A673 (cell line): ENCODE results near the gene PCBP3. TPM values are rescaled to one million over a fixed set of nuclear protein-coding genes. Genes with fewer than 3 reads are reported as not detected.

Experiments used
- BruUV-seq: library from RNA; stranded (reverse); fragments of 400-500 nt; replicated peaks from 2 replicates; lab custom pipeline; 2021; lab: Mats Ljungman, UMichigan
- CTCF ChIA-PET: fragments of 300-600 bp; sonication (Branson Sonifier 250); formaldehyde crosslinking; loops from one replicate; lab custom pipeline; 2022; ENCODE audit warnings: antibody characterized with exemption; lab: Charles Lee
- POLR2A ChIA-PET: fragments of 300-600 bp; sonication (Branson Sonifier 250); formaldehyde crosslinking; loops from one replicate; lab custom pipeline; 2022; ENCODE audit warnings: antibody characterized with exemption; ENCODE audit not compliant: low non-redundant PET; lab: Charles Lee
- DNase-seq: peaks from one replicate; pipeline ENCODE4 v3.0.0-alpha.2; 2015; ENCODE audit warnings: low spot score
- H3K27ac ChIP-seq: fragments of 200-600 bp; sonication (generic); 2 replicates; pipeline ENCODE4 v1.5.1; 2016; ENCODE audit warnings: mixed run types, low read depth, mild to moderate bottlenecking, mixed read lengths, antibody characterized with exemption, low read length; ENCODE audit not compliant: poor library complexity, severe bottlenecking
- H3K27me3 ChIP-seq: fragments of 200-600 bp; sonication (generic); replicated peaks from 2 replicates; pipeline ENCODE4 v1.6.1; 2017; ENCODE audit warnings: mixed run types, low read depth, mild to moderate bottlenecking, mixed read lengths, antibody characterized with exemption, low read length; ENCODE audit not compliant: insufficient read depth, poor library complexity
- H3K36me3 ChIP-seq: fragments of 200-600 bp; sonication (generic); 2 replicates; pipeline ENCODE4 v1.6.1; 2016; ENCODE audit warnings: mixed run types, mild to moderate bottlenecking, mixed read lengths, antibody characterized with exemption, low read length; ENCODE audit not compliant: insufficient read depth, poor library complexity, severe bottlenecking
- H3K4me1 ChIP-seq: fragments of 200-600 bp; sonication (generic); 2 replicates; pipeline ENCODE4 v1.6.1; 2017; ENCODE audit warnings: mixed run types, mild to moderate bottlenecking, mixed read lengths, antibody characterized with exemption, low read length; ENCODE audit not compliant: insufficient read depth, poor library complexity, severe bottlenecking
- H3K4me3 ChIP-seq: fragments of 200-600 bp; sonication (generic); 2 replicates; pipeline ENCODE4 v1.5.1; 2016; ENCODE audit warnings: low read depth, mixed run types, mild to moderate bottlenecking, mixed read lengths, low read length; ENCODE audit not compliant: poor library complexity, severe bottlenecking
- H3K9me3 ChIP-seq: fragments of 200-600 bp; sonication (generic); 2 replicates; pipeline ENCODE4 v1.6.1; 2016; ENCODE audit warnings: mixed run types, low read depth, mild to moderate bottlenecking, mixed read lengths, antibody characterized with exemption, low read length; ENCODE audit not compliant: poor library complexity, severe bottlenecking
- CTCF ChIP-seq: fragments of 300-800, 200-600 bp; sonication (generic); conservative IDR thresholded peaks from 2 replicates; pipeline ENCODE4 v1.5.1; 2017; ENCODE audit warnings: low read depth, mild to moderate bottlenecking, antibody characterized with exemption, low read length, moderate library complexity, mixed read lengths
- EZH2 ChIP-seq: fragments of 200-600 bp; sonication (generic); IDR thresholded peaks from 2 replicates; pipeline ENCODE4 v1.6.1; 2017; ENCODE audit warnings: borderline replicate concordance, low read depth, mild to moderate bottlenecking, mixed read lengths, antibody characterized with exemption, low read length; ENCODE audit not compliant: poor library complexity, severe bottlenecking
- intact Hi-C: fragments of 100-400 bp; cut with micrococcal nuclease; formaldehyde crosslinking; loops from one replicate; pipeline ENCODE4 v1.10.0; 2022; ENCODE audit not compliant: unreplicated experiment
- total RNA-seq: library from RNA; stranded (reverse); gene quantifications from 2 replicates; pipeline ENCODE4 v1.2.3, GENCODE V29; 2021

Gene PCBP3
- total RNA-seq, 1 experiment from 2014 or later: 25.6 TPM

- no peak overlapping the region for H3K27ac ChIP-seq
- DNase-seq: peak; percentile 62
- intact Hi-C loops: no loop called here
- no peaks in the 10 kb centered on the region for H3K36me3 ChIP-seq
- ChIA-PET CTCF (no interaction called here), POLR2A (no interaction called here)
- H3K27me3 ChIP-seq: no peaks in the 10 kb centered on the region
- H3K9me3 ChIP-seq: no peaks in the 10 kb centered on the region
- TF ChIP-seq CTCF (no peak), EZH2 (no peak)
- no TSS peak for BruUV-seq
- no peak overlapping the region for H3K4me3 ChIP-seq
- peaks cover 11% of the 10 kb centered on the region for H3K4me1 ChIP-seq
Measured at GRCh38 chr21:45874716-45875415, 231.3 kb downstream of the PCBP3 start.

- no peak overlapping the region for H3K27ac ChIP-seq
- intact Hi-C loops: no loop called here
- peaks cover 16% of the 10 kb centered on the region for H3K4me1 ChIP-seq
- H3K9me3 ChIP-seq: no peaks in the 10 kb centered on the region
- no peaks in the 10 kb centered on the region for H3K36me3 ChIP-seq
- CTCF ChIA-PET: no interaction called here
- DNase-seq: no peak
- H3K4me3 ChIP-seq: no peak overlapping the region
- TF ChIP-seq EZH2: no peak
- no peak for TF ChIP-seq CTCF
- no peaks in the 10 kb centered on the region for H3K27me3 ChIP-seq
- POLR2A ChIA-PET: no interaction called here
- BruUV-seq: no TSS peak
Measured at GRCh38 chr21:45875416-45875760, 231.9 kb downstream of the PCBP3 start.

GRCh38 chr21:45875881-45876280 lies 232.4 kb downstream of the PCBP3 start:
- no peak for TF ChIP-seq CTCF
- no peak for TF ChIP-seq EZH2
- no peak overlapping the region for H3K4me3 ChIP-seq
- CTCF ChIA-PET: no interaction called here
- no TSS peak for BruUV-seq
- intact Hi-C loops: no loop called here
- POLR2A ChIA-PET: no interaction called here
- DNase-seq: no peak
- H3K27ac ChIP-seq: no peak overlapping the region
- H3K36me3 ChIP-seq: no peaks in the 10 kb centered on the region
- H3K9me3 ChIP-seq: no peaks in the 10 kb centered on the region
- peaks cover 16% of the 10 kb centered on the region for H3K4me1 ChIP-seq
- no peaks in the 10 kb centered on the region for H3K27me3 ChIP-seq
